Glutamatergic neuron (in vitro differentiated cells): ENCODE data around the gene VSIG2. TPM values are rescaled to one million over a fixed set of nuclear protein-coding genes. Genes with fewer than 3 reads are reported as not detected.

Experiments used
- DNase-seq: peaks from one replicate; pipeline ENCODE4 v3.0.0; 2022
- H3K27ac Mint-ChIP-seq: one replicate; pipeline ENCODE4 v1.8.0; 2020; ENCODE audit warnings: mild to moderate bottlenecking, mixed read lengths, inconsistent platforms; ENCODE audit not compliant: unreplicated experiment
- H3K27me3 Mint-ChIP-seq: one replicate; pipeline ENCODE4 v1.8.0; 2020; ENCODE audit warnings: mild to moderate bottlenecking, moderate library complexity, mixed read lengths, inconsistent platforms; ENCODE audit not compliant: unreplicated experiment
- H3K36me3 Mint-ChIP-seq: one replicate; pipeline ENCODE4 v1.8.0; 2020; ENCODE audit warnings: mild to moderate bottlenecking, mixed read lengths, inconsistent platforms; ENCODE audit not compliant: unreplicated experiment
- H3K4me1 Mint-ChIP-seq: one replicate; pipeline ENCODE4 v1.8.0; 2020; ENCODE audit warnings: mild to moderate bottlenecking, low read depth, mixed read lengths, inconsistent platforms; ENCODE audit not compliant: unreplicated experiment
- H3K4me3 Mint-ChIP-seq: one replicate; pipeline ENCODE4 v1.8.0; 2020; ENCODE audit warnings: mild to moderate bottlenecking, mixed read lengths, inconsistent platforms; ENCODE audit not compliant: unreplicated experiment
- H3K9me3 Mint-ChIP-seq: one replicate; pipeline ENCODE4 v1.8.0; 2020; ENCODE audit warnings: mild to moderate bottlenecking, moderate library complexity, mixed read lengths, inconsistent platforms; ENCODE audit not compliant: unreplicated experiment
- total RNA-seq: library from RNA; stranded (reverse); fragmentation: NEBNext Ultra II Directional; extraction: Animal tissue kit (Norgen Biotek cat#: 25700); gene quantifications from one replicate; pipeline ENCODE4 v1.2.1, GENCODE V29; 2021; ENCODE audit not compliant: unreplicated experiment
- TF ChIP-seq, protein P1 (sequence below): fragments of 200-600 bp; sonication (generic); IDR thresholded peaks from one replicate; pipeline ENCODE4 v1.5.0; 2021; ENCODE audit not compliant: partially characterized antibody, unreplicated experiment

VSIG2 gene
- total RNA-seq, 1 donor from 2014 or later, result not detected

GRCh38 chr11:124739479-124740276 is 12.4 kb downstream of the VSIG2 start, which contains the start of gene NRGN:
Gene NRGN (plus strand): TSS chr11:124739942. CDS start chr11:124740085, 143 bp downstream.
- H3K36me3 Mint-ChIP-seq, result no peaks in the 10 kb centered on the region
- peak within 1 kb of the TSS; percentile 89 for H3K4me3 Mint-ChIP-seq
- H3K9me3 Mint-ChIP-seq, result peaks cover 16% of the 10 kb centered on the region
- peaks cover 33% of the 10 kb centered on the region for H3K4me1 Mint-ChIP-seq
- DNase-seq, result peak; percentile 97
- TF ChIP-seq, protein P1, sequence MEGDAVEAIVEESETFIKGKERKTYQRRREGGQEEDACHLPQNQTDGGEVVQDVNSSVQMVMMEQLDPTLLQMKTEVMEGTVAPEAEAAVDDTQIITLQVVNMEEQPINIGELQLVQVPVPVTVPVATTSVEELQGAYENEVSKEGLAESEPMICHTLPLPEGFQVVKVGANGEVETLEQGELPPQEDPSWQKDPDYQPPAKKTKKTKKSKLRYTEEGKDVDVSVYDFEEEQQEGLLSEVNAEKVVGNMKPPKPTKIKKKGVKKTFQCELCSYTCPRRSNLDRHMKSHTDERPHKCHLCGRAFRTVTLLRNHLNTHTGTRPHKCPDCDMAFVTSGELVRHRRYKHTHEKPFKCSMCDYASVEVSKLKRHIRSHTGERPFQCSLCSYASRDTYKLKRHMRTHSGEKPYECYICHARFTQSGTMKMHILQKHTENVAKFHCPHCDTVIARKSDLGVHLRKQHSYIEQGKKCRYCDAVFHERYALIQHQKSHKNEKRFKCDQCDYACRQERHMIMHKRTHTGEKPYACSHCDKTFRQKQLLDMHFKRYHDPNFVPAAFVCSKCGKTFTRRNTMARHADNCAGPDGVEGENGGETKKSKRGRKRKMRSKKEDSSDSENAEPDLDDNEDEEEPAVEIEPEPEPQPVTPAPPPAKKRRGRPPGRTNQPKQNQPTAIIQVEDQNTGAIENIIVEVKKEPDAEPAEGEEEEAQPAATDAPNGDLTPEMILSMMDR, result no peak
- peaks cover 32% of the 10 kb centered on the region for H3K27me3 Mint-ChIP-seq
- H3K27ac Mint-ChIP-seq, result peak within 1 kb of the TSS; percentile 85

DNA sequence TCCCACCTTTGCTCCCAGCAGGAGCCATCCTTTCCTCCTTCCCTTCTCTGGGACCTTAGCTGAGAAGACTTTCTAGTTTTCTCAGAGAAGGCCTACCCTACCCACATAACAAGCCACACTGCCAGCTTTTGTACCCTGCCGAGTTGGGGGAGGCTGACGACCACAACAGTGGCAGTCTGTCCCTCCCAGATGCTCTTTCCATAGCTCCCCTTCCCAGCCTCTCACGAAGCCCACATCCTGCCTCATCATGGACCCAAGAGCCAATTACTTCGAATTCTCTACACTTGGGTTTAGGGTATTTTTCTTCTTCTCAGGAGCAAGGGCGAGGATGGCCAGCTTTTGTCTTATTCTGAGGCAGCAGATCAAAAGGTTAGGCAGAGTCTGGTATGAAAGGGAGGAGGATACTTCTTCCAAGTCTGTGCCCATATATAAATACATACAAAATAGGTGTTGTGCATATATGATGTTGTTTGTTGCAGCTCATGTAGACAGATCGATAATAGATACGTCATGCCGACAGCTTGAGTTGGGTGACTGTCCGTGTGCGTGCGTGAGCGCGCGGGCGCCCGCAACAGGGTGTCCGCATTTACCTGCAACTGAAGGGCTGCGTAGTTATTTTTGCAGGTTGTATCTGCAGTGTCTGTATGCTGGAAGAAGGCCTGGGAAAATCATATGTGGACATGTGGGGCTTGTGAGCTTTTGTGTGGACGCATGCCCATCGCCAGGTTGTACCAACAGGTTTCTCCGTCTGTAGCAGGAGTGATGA is 13.2 kb downstream of the VSIG2 start:
- Mint-ChIP-seq H3K4me3 (peak overlapping the region; percentile 89), H3K27ac (peak overlapping the region; percentile 85), H3K36me3 (no peaks in the 10 kb centered on the region), H3K4me1 (peaks cover 33% of the 10 kb centered on the region), H3K9me3 (peaks cover 12% of the 10 kb centered on the region), H3K27me3 (peaks cover 28% of the 10 kb centered on the region)
- no peak for DNase-seq
- TF ChIP-seq, protein P1, result no peak

DNA sequence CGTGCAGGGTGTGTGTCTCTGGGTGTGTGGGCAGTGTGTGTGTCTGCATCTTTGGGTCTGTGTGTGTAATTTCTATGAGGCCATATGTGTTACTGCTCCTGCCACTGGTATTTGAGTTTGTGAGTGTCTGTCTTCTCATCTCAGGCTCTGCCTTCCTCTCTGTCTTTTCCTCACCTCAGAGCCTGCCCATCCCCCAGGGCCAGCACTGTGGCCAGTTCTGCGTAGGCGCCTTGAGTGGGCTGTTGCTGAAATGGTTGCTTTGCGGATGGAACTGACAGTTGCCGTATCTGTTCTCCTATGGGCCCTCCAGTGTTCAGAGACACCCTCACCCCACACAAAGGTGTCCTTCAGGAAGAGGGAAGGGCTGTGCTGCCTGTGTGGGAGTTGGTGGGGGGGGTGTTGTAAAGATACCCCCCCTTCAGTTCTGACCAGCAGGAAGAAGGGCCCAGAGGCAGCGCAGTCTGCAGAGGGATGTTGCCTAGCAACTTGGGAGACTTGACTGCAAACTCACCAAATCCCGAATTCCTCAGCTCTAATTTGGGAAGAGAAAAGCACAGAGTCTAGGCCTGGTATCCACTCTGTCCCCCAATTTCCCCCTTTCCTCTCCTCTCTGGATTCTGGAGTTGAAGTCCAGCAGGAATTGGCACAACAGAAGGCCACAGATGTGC is 14.3 kb downstream of the VSIG2 start:
- Mint-ChIP-seq H3K4me3 (no peak overlapping the region), H3K36me3 (no peaks in the 10 kb centered on the region), H3K27ac (peak overlapping the region; percentile 70), H3K9me3 (peaks cover 12% of the 10 kb centered on the region), H3K27me3 (peaks cover 24% of the 10 kb centered on the region), H3K4me1 (peaks cover 33% of the 10 kb centered on the region)
- DNase-seq, result no peak
- TF ChIP-seq, protein P1, result no peak

DNA sequence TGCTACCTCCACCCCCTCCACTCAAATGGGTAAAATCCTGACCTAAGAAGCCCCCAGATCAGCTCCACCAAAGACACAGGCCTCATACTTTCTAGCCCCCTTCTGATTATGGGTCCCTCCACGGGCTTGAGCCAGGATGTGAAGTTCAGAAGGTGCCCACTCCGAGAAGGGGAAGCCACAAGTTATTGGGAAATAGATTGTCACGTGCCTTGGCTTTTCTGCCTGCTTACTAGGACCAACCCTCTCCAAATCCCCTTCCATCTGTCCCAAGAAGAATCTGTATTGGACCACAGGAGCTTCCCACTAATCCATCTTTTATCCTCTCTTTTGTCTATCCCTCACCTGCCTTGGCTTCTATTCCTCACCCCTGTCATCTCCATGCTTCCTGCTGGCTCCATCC is 15.3 kb downstream of the VSIG2 start:
- Mint-ChIP-seq H3K27me3 (peaks cover 22% of the 10 kb centered on the region), H3K4me3 (no peak overlapping the region), H3K36me3 (no peaks in the 10 kb centered on the region), H3K27ac (no peak overlapping the region), H3K4me1 (peaks cover 32% of the 10 kb centered on the region), H3K9me3 (peaks cover 12% of the 10 kb centered on the region)
- no peak for DNase-seq
- TF ChIP-seq, protein P1, result no peak
